GM19438 (cell line): ENCODE results near the gene BMPR1B.
"Not testable (repeated sequence)": the region's sequence is repeated elsewhere in the genome, so short reads cannot be mapped to it uniquely, and the experiment has no call there.

ENCODE experiments used
- ATAC-seq: cut with Tn5 transposase; IDR thresholded peaks from one replicate; pipeline ENCODE4 v1.9.1; 2021; ENCODE audit warnings: low read depth; ENCODE audit not compliant: unreplicated experiment

The BMPR1B gene

DNA sequence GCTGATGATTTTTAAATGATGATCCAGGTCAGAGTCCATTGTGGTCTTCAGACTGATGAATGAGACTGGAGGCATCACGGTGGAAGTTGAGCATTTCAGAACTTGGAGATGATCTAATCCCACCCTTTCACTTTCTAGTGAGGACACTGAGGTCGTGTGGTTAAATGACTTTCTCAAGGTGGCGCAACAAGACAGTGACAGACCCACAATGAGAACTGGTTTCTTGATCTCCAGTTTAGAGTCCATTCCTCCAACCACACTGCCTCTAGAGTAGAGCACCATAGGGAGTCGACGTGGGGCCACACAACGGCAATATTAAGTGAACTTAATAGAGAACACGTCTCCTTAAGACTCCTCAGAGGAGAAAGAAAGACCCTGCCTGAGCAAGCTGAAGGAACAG, 410.1 kb downstream of the BMPR1B start:
- no peak for ATAC-seq

DNA sequence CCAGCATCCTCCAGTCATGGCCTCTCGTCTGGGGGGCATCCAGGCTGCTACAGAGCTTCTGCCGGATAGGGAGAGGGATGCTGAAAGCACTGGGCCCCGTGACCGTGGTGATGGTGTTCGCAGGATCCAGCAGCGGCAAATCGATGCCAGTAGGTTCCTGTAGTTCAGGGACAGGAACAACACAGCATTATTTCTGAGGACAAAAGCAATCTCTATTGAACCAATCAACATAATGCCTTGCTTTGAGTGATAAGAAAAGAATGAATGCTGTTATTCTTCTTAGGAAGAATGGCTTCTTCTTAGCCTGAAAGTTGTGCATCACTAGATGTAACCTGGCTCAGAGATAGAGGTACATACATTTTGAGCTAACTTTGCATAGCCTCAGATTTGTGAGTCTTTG, 412.4 kb downstream of the BMPR1B start:
- no peak for ATAC-seq

DNA sequence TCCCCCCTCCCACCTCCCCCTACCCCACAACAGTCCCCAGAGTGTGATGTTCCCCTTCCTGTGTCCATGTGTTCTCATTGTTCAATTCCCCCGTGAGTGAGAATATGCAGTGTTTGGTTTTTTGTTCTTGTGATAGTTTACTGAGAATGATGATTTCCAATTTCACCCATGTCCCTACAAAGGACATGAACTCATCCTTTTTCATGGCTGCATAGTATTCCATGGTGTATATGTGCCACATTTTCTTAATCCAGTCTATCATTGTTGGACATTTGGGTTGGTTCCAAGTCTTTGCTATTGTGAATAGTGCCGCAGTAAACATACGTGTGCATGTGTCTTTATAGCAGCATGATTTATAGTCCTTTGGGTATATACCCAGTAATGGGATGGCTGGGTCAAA, 413.6 kb downstream of the BMPR1B start:
- ATAC-seq: not testable (repeated sequence)

DNA sequence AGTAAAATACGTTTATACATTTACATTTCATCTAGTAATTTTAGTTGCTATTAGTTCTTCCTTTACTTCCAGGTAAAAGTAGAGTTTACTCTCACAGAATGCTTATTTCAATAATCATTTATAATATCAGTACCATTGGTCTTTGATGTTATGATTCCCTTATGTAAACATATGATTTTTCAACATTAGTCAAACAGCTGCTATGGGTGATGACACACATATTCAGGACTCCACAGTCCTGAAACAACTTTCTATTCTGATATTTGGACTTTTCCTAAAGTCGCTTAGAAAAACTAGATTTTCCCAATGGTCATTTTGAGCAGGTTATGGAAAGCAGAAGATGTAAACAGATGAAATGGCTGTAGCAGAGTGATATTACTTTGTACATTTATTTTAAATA, 421.2 kb downstream of the BMPR1B start:
- ATAC-seq: no peak

DNA sequence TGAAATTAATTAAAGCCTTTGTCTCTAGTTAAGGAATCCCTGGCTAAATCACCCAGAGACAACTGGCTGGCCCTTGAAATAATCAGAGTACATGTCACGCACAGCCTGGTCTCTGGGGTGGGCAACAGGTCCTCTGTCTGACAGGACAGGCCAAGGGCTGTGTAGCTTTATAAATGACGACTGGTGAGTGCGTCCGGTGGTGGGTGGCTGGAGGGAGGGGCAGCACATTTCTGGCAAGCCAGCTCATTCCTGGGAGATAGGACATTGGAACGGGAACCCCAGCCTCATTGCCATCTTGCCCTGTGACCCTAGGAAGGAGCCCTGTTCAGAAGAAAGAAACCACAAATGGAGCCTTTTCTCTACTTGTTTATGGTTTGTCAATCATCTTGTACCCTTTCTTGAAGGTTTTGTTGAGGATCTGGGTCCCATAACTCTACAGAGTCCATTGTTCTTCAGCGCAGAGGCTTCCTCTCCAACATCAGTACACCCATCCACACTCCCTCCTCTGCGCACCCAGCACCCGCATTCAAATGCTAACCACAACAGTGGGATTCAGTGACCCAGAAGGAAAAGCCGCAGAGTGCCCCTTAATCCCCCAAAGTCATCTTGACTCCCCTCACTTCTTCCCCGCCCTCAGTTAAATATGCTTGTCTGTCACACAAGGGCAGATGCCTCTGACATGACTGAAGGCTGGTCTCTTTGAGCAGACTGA, 422.9 kb downstream of the BMPR1B start:
- no peak for ATAC-seq

DNA sequence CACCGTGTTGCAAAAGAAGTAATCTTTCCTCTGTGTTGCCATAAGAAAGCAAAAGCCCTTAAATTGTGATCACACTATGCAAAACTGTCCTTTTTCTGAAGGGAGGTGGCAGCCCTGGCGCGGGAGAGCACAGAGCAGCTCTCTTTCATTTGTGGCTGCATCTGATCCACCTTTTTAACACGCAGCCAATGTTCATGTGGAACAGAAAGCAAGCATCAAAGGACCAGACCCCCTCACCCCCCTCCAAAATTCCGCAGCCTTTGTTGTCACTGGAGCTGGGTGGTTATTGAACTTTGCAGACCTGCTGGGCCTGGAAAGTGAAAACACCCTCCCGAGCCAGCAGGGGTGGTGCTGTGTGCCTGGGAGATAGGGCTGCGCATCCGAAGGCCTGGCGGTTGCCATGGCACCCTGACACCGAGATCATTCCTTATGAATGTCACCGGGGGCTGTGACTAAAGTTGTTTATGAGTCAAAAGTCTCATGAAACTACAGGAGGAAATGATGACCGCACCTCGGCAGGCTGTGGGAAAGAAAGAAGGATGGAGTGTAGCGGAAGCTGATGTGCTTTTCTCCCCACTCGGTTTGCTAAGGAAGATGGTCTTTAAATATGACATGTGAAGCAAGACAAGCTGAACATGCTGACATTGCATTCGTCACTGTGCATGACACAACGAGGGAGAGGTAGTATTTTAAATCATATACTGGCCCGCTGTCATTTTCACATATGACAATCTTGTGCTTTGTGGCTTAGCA, 423.7 kb downstream of the BMPR1B start:
- ATAC-seq: no peak

DNA sequence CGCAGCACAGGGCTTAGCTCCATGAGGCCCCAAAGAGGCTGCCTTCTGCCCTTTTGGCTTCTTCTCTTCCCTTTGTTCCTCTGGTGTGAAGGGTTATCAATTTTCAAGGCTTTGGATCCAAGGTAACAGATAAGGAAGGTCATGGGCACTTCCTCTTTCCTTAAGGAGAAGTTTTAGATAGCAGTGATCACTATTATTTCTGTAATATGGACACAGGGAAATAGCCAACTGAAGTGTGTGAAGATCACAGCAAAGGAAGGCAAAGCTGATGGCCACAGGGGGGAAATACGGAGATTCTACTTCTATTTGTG, 424.2 kb downstream of the BMPR1B start:
- ATAC-seq: no peak

DNA sequence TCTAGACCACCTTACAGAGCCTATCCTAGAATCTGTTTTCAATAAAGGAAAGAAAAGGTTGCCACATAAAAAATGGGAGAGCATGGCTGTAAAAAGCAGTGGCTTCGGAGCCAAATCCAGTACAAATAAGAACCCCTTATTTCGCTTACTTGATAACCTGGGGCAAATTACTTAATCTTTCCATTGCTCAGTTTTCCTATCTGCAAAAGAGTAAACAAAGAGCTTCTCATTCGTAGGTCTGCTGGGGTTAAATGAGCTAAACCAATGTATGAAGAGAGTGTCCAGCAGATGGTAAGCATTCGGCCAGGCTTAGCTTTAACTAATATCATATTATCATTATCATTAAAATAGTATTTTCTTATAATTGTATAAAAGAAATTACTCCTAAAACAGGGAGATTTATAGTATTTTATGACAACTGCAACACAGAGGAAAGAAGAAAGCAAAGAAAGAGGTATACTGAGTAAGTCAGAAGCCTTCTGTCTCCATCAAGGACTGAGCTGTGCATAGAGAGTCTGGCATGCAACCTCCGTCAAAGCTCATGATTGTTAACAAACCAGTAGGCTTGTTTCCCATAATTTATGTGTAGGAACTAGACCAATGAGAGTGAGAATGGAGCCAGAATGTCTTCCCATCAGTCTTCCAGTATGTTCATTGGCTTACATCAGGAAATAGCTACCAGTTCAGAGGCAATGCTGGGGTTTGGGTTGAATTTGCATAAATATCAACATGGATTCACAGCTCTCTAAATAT, 426.1 kb downstream of the BMPR1B start:
- no peak for ATAC-seq

DNA sequence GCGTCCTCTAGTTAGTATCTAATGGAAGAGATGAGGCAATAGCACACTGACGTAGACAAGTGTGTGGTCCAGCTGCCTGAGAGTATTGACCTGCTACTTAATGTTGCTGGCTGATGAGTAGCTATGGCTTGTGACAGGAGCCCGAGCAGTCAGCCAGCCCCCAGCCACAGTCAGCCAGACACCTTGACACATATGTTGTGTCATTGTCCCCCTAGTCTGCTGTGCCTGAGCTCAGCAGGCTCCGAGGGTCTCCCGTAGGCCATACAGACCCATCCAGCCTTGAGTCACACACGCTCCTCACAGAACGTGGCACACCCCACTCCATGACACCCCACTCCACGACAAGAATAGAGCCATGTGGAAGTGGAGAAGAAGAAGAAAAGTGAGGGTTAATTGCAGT, 428.9 kb downstream of the BMPR1B start:
- no peak for ATAC-seq

DNA sequence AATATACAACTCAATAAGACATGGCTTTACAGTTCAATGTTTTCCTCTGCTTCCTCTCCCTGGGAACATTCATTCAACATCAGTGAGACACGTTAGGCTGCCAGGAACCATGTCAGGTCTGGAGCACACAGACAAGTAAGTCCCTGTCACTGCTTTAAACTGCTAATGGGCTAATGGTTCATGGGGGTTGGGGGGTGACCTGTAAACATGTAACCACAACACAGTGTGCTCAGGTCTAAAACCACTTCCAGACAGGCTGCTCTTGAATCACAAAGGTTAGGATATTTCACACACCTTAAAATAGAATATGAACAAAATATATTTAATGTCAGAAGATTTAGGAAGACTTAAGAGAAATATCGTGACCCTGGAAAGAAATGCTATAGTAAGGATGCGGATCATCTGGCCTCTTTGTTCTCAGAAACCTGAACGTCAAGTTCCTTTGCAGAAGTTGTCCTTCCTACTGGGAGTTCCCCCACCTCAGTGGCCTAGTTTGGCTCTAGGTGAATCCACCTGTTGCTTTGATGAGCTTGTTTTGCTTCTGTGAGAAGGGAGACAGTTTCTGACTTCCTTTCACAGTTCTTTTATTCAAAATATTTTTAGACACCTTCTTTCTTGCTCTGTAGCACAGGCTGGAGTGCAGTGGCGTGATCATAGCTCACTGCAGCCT, 431.1 kb downstream of the BMPR1B start:
- ATAC-seq: no peak

DNA sequence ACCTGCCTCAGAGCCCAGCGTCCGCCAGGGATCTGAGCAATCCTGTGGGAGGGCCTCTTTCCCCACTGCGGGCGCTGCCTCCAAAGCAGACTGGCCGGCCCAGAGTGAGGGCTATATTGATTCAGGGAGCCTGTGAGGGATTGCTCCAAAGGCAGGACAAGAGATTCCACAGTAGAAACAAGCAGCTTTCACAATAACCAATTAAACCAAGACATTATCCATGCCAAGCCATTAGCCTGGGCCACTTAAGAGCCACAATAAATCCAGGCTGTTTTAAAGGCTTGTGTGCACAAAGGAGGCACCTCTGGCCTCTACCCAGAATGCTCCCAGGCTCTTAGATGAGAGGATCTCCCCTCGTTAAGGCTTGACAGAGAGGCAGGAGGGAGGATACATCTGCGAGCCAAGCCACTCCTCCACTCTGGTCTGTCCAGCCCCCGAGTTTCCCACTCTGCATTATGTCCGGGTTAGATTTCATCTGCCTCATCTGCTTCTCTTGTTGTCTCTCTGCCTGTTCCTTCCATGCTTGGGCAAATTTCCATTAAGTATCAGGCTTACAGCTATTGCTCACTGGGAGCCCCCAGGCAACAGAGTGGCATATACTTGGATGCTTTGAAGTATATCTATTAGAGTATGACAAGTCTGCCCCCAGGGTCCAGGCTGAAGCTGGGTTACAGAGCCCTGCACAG, 433.1 kb downstream of the BMPR1B start:
- no peak for ATAC-seq

DNA sequence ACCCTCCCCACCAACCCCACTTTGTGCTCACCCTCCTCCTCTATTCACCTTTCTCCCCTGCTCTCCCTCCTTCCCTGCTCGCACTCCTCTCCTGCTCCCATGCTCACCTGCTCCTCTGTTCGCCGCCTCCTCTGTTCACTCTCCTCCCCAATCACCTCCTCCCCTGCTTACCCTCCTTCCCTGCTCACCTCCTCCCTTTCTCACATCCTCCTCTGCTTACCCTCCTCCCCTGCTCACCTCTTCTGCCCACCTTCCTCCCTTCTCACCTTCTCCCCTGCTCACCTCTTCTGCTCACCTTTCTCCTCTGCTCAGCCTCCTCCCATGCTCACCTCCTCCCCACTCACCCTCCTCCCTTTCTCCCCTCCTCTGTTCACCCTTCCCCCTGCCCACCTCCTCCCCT, 433.8 kb downstream of the BMPR1B start:
- ATAC-seq: no peak

DNA sequence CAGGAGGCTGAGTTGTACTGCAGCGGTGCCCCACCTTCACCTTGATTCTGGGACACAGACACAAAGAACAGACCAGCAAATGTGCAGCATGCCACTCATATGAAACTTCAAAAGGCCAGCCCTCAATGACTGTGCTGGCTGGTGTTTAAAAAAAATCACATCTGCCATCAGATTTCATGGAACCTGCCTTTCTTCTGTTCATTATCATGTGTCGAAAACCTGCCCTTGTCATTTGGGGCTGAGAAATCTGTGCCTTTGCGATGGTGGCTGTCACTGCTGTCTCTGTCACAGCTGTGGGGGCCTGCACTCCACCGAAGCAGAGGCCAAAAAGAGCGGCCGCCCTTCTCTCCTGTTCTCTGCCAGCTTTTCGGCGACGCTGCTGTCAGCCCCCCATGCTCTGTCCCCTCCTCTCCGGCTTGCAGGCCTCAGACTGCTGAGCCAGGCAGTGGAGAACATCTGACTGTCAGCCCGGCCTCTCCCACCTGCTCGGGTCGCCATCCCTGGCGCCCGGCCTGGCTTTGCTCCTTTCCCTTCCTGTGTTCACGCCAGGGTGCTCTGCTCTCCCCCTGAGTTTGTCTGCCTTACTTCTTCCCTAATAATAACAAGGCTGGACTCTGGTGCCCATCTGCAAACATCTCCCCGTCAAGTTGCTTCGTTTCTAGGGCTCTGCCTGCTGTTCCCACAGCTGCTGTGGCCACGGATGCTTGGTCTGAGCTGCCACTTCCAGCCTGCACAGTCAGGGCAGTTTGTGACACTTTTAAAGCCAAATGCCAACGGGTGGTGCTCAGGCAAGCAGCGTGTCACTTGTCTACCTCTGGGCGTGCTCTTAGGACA, 435.9 kb downstream of the BMPR1B start:
- no peak for ATAC-seq

DNA sequence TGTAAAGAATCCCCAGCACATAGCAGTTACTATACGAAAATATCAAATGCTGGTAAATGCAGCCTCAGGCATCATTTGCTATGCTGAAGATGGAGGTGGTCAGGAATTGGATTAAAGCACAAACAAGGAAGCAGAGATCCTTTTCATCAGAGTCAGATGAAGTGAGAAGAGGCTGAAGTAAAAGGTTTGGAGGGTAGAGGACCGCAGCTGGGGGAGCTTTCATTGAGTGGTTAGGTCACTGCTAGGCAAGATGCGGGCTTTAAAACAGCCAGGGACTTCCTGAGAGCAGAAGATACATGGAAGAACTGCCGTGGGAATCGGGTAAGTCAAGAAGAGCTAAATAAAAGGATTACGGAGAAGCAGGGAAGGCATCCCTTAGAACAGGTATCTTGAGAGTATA, 439.6 kb downstream of the BMPR1B start:
- no peak for ATAC-seq

DNA sequence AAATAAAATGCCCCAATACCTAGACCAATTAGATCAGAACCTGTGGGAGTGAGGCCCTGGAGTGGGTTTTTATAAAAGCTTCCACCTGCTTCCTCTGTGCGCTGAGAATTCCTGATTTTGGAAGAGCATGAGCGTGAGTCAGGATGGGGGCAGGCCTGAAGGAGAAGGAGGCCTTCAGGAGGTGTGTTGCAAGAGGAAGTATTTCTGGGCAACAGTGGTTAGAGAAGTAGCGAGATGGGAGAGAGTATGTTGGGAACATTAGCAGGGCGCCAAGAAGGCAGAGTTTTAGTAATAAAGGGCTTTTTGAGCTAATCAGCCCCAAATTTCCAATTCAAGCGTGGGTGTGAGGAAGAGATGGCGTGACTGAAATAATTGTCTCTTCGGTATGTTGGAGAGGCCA, 441.2 kb downstream of the BMPR1B start:
- ATAC-seq: no peak

DNA sequence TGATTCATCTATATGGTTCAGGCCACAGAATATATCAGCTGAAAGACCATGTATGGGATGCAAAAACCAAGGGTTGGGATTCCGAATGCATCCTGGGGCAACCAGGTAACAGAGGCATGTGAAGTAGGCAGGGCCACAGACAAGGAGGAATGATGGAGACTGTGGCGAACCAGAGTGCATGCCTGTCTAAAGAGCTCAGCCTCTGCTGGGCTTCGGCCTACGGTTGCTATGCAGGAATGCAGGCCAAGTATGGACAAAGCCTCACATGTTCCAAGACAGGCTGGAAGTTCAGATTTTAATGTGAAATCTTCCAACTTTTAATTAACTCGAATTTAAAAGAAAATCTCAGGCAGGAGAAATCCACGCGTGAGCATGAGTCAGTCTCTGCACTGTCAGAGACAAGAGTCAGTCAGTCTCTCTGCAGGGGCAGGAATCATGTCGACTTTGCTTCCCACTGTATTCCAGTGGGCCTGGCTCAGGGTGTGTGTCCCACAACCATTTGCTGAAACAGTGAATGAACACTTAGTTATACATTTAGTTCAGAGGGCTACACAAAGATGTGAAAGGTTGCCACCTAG, 446.6 kb downstream of the BMPR1B start:
- no peak for ATAC-seq

DNA sequence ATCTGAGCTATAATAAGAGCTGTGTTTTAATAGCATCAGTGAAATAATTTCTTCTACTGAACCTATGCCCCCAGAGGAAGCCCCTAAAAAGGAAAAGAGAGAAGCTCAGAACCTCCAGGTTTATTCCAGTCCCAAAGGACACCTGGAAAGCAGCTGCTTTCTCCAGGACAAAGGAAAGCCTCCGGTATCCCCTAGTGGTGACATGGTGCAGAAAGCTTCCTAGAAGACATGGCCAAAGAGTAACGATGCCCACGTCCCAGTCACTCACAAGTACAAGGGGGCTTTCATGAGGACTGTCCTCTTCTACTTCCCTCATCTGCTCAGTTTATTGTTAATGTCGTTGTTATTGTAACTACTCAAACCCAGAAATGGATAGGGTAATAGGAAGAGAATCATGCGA, 447.1 kb downstream of the BMPR1B start:
- no peak for ATAC-seq
